T-helper 1 cell treated with Interleukin-12 subunit alpha and Interleukin-12 subunit beta and Interleukin-4 antibody, amounts not matched to agents 30 ng/mL and 1 ng/mL, for 36 hours (primary cell): ENCODE measurements around the gene SLC16A4. TPM values are rescaled to one million over a fixed set of nuclear protein-coding genes. Genes with fewer than 3 reads are reported as not detected.

Source experiments
- intact Hi-C: fragments of 100-400 bp; cut with micrococcal nuclease; formaldehyde crosslinking; loops from one replicate; pipeline ENCODE4 v1.15.1; 2024
- total RNA-seq: library from RNA; stranded (reverse); gene quantifications from 2 replicates; pipeline ENCODE4 v1.2.3, GENCODE V29; 2022

Gene SLC16A4
- total RNA-seq, 1 donor from 2014 or later, result 0.15 TPM

DNA sequence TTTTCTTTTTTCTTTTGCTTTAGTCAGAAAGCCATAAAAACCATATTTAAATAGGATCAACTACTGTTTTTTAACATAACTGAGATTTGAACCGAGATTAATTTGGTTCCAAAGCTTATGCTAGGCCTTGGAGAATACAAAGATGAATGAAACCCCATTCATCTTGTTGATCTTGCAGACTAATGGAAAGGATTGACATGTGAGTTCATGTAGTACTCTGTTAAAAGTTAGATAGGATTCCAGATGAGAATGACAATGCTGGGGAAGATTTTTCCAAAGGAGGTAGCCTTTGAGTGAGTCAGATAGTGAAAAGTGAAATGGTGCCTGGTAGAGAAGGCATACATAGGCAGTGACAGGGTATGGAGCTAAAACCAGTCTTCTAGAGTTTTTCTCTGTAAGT, 29.0 kb downstream of the SLC16A4 start:
- intact Hi-C loops, result no loop called here

DNA sequence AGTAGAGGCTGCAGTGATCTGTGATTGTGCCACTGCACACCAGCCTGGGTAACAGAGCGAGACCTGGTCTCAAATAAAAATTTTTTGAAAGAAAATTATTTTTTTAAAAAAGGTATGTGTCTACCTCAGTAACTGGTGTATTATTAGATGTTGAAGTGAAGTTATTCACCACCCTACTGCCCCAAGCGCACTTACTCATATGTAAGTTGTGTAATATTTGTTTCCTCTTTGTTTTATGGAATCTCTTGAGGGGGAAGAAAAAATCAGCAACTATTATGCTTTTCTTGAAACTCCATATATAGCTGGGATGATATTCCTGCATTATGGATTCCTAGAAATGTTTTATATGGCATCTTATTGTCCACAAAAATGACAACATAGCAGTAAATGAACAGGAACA, 30.4 kb downstream of the SLC16A4 start:
- intact Hi-C loops, result no loop called here

DNA sequence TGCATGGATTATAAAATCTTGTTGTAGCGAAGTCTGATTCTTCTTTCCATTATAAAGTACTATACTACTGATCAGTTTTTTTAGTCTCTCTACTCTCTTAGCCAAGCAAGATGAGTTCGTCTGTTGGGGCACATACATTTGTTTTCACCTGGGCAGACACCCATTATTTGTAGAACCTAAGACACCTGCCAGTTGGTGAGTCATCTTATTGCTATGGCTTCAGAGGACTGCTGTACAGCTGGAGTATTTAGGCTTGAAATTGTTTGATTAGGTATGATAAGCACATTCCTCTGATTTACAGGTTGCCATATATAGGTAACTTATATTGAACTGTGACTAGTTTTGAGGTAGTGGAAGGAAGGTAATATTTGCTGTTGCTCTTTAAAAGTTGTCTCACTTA, 34.4 kb downstream of the SLC16A4 start:
- intact Hi-C loops, result no loop called here

DNA sequence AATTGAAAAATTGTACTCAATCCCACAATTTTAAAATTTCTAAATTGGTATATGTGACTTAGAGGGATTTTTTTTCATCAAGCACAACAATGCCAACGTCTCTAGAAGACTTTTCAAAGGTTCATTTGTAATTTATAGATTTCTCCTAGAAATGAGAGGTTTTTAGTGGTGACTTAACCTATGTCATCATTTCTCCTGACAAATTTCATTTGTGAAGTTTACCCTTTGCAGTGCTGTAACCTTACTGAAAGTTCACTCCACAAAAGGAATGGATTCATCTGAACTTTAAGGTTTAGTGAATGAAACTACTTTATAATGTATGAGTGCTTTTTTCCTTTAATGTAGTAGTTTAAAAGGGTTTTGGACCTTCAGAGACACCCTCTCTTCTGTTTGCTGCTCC, 35.5 kb downstream of the SLC16A4 start:
- intact Hi-C loops, result no loop called here

DNA sequence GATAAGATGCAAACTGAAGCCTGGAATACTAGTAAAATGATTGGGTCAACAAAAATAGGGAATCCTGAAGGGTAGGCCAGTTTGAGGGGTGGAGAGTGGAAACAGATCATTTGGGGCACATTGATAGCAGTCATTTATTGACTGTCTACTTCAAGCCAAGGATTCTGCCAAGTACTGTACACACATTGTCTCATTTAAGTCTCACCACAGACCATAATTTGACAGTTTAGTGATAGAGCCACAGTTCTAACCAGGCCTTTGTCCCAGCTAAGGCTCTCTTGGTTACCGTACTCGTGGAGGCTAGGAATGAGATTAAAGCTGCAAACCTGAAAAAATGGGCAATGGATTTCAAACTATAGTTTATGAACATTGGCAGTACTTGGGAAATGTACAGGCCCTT, 40.5 kb downstream of the SLC16A4 start:
- intact Hi-C loops, result no loop called here

DNA sequence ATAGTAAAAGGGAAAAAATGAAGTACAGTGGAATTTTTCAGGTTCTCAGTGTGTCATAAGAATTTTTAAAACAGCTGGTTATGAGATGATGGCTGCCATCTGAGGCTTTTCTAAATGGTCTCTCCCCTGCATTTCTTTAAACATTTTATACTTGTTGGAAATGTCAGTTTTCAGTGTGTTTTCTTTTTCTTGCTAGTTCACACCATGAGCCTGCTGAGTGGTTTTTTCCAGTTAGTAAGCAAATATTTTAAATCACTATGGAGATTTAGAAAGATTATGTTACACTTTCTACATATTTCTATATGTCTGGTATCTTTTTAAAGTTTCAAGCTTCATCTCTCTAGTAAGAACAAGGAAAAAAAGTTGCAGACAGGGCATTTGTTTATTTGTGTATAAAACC, 42.1 kb downstream of the SLC16A4 start:
- intact Hi-C loops, result no loop called here

DNA sequence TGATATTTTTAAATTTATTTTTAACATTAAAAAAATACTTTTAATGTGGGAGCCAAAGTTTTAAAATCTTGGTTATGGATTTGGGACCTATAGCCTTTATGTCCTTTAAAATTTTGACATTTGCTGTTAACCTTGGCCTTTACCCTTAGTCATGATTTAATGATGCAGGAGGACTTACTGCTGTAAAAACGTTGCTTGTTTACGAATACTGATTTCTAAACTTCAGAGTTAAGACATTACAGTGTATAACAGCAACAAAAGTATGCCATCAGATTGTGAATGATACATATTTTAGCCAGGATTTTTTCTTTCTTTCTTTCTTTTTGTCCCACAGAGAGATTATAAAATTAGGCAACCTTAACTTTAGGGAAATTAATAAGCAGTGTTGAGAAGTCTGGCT, 42.8 kb downstream of the SLC16A4 start:
- intact Hi-C loops, result no loop called here

DNA sequence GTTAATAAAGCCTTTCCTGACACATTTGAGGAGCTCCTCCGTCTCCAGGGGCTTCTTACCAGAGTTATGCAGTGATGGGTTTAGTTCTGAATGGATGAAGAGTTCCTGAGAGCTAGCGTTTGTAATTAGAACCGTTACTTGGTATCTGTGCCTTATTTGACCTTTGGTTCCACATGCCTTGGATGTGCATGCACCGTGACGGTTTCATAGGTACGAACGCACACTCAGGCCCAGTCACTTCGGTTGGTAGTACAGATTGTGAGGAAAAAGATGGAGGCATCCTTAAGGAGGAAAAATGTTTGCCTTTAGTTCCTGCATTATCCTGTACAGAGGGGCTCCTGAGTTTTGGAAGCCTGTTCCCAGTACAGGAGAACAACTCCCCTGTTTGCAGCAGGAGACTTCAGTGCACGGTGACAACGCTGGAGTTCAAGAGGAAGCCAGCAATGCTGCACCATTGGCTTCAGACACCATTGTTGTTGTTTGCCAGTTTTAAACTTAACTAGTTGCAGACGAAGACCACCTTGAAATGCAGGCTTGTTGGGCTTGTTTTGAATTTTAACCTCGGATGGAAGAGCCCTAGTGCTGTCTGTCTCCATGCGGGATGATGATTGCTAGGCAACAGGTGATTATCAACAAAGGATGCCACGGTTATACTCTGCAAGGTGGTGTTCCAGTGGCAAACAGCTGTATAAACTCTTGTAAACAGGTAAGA, 43.5 kb downstream of the SLC16A4 start:
- intact Hi-C loops, result no loop called here

DNA sequence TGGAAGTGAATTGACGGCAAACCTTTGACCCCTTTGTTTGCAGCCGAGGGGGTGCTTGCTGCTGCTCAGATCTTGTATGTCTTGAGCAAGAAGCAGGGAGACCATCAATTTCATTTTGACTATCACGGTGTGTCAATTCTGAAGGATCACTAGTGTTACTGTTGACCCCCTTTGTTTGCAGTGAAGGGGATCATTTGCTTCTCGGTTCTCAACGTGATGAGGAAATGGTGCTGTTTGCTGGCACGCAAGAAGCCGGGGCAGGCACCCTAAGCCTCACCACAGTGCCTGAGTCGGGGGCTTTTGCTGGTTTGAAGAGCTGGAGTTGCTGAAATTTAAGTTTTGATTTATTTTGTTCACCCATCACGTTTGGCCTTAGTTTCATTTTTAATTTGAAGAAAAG, 44.1 kb downstream of the SLC16A4 start:
- intact Hi-C loops, result no loop called here

DNA sequence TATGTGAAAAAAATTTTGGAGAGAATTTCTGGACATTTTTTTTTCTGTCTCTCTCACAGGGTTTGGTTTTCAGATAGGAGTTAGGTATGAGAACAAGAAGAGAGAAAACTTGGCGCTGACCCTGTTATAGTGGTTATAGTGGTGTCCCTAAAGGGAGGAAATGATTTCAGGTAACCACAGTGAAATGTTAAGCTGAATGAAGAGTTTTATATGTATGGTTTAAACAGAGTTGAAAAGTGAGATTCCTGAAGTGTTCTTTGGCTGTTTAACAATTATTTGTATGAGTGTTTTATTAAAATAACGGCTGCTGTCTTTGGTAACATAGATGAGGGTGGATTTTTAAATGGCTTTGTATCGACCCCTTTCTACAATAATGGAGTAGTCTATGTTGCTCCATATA, 45.3 kb downstream of the SLC16A4 start:
- intact Hi-C loops, result no loop called here

DNA sequence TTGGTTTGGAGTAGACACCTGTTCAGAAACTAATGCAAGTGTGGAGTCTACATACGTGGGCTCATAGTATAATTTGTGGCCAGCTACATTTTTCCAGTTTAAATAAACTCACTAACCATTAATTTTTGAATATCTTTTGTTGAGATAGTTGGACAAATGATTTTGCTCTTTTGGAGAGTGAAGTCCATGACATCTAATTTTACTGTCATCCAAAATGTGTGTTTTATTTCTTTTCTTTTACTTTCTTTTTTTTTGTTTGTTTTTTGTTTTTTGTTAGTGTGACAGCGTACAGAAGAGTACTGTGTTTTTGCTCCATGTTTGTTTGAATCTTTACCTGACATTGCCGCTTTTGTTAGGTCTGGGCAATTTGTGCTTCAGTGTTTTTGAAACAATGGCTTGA, 46.7 kb downstream of the SLC16A4 start:
- intact Hi-C loops, result no loop called here

DNA sequence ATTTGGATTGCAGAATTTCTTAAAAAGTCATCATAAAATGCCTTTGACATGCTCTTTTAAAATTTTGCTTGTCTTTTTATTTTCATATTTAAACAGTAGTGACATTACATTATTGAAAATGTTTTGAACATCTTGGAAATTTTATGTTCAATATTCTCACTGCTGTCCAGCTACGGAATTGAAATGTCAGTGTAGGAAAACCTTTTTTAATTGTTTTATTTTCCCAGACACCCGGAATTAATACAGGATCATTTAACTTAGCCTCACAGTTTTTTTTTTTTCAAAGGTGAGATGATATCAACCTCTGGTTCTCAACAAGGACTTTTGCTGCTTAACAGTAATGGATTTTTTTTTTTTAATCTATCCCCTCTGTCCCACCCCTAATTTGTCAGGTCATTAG, 47.6 kb downstream of the SLC16A4 start:
- intact Hi-C loops, result no loop called here

DNA sequence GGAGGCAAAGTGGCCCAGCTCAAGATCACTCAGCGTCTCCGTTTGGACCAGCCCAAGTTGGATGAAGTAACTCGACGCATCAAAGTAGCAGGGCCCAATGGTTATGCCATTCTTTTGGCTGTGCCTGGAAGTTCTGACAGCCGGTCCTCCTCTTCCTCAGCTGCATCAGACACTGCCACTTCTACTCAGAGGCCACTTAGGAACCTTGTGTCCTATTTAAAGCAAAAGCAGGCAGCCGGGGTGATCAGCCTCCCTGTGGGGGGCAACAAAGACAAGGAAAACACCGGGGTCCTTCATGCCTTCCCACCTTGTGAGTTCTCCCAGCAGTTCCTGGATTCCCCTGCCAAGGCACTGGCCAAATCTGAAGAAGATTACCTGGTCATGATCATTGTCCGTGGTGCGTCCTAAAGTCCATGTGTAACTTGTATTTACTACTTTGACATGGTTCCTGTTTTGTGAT, 48.9 kb downstream of the SLC16A4 start:
- intact Hi-C loops, result no loop called here

DNA sequence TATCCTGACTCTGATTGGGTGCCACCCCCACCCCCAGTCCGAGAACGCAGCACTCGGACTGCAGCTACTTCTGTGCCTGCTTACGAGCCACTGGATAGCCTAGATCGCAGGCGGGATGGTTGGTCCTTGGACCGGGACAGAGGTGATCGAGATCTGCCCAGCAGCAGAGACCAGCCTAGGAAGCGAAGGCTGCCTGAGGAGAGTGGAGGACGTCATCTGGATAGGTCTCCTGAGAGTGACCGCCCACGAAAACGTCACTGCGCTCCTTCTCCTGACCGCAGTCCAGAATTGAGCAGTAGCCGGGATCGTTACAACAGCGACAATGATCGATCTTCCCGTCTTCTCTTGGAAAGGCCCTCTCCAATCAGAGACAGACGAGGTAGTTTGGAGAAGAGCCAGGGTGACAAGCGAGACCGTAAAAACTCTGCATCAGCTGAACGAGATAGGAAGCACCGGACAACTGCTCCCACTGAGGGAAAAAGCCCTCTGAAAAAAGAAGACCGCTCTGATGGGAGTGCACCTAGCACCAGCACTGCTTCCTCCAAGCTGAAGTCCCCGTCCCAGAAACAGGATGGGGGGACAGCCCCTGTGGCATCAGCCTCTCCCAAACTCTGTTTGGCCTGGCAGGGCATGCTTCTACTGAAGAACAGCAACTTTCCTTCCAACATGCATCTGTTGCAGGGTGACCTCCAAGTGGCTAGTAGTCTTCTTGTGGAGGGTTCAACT, 49.5 kb downstream of the SLC16A4 start:
- intact Hi-C loops, result no loop called here

DNA sequence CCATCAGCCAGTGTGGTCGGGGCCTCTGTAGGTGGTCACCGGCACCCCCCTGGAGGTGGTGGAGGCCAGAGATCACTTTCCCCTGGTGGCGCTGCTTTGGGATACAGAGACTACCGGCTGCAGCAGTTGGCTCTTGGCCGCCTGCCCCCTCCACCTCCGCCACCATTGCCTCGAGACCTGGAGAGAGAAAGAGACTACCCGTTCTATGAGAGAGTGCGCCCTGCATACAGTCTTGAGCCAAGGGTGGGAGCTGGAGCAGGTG, 50.7 kb downstream of the SLC16A4 start:
- intact Hi-C loops, result no loop called here

DNA sequence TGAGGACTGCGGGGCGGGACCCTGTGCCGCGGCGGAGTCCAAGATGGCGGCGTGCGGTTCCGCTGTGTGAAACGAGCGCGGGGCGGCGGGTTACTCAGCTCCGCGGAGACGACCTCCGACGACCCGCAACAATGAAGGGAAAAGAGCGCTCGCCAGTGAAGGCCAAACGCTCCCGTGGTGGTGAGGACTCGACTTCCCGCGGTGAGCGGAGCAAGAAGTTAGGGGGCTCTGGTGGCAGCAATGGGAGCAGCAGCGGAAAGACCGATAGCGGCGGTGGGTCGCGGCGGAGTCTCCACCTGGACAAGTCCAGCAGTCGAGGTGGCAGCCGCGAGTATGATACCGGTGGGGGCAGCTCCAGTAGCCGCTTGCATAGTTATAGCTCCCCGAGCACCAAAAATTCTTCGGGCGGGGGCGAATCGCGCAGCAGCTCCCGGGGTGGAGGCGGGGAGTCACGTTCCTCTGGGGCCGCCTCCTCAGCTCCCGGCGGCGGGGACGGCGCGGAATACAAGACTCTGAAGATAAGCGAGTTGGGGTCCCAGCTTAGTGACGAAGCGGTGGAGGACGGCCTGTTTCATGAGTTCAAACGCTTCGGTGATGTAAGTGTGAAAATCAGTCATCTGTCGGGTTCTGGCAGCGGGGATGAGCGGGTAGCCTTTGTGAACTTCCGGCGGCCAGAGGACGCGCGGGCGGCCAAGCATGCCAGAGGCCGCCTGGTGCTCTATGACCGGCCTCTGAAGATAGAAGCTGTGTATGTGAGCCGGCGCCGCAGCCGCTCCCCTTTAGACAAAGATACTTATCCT, 51.2 kb downstream of the SLC16A4 start:
- intact Hi-C loops, result loop anchor here (1.0 to 5.0 kb wide), 12 partner anchors 43 to 1416 kb away; partner anchors contain the start of genes ATP5PB, DDX20, LRIF1 and PSMA5

DNA sequence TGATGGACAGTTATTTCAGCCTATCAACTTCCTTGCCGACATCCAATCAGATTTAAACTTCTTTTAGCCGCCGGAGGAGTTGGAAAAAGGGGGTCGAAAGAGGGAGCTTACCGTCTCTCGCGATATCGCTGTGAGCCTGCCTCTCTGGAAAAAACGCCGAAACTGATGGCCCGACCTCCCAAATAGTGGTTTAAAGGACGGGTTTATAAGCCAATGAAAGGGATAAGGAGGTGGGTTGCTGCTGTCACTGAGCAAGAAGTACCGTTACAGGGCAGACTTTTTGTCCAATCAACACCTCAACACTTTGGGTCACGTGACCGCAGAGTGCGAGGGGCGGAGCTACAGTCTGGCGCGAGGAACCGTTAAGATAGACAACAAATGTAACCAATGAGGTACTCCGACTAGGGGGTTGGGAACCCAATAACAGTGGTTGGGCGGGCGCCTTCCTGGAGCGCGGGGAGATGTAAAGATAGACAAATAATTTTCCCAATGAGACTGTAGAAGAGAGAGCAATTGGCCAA, 51.9 kb downstream of the SLC16A4 start, which contains the start of gene RBM15:
TSS of gene RBM15 (plus strand) at position 492 of the 521 bp plus-strand sequence. CDS start at position 521, 29 bp downstream.
- intact Hi-C loops, result loop anchor here (1.0 to 5.0 kb wide), 18 partner anchors 44 to 1416 kb away; partner anchors contain the start of genes ATP5PB, DDX20, GNAI3 and KCNC4

DNA sequence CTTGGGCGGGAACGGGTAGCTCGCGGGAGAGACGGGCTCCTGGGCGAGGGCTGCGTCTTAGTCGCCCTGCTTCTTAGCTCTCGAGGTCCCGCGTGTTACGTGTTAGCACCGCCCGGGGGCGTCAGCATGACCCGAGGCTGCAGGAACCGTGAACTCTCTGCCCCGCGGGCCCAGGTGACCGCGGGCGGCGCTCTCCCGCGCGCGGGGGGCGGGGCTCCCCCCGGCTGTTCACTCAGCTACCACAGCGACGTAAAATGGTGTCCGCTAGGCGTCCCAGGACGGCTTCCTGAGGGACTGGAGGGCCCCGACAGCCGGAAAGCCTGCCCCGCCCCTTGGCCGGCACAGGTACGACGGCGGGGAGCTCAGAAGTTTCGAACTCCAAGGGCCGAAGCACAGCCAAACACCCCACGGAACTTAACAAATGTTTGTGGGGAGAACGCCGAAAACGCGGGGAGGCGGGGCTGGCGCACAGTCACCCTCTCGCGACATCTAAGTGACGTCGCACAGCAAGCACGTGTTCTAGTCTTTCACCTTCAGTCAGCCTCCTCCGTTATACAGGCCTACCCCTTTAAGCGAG, 52.4 kb downstream of the SLC16A4 start:
- intact Hi-C loops, result loop anchor here (1.0 to 5.0 kb wide), 13 partner anchors 44 to 1126 kb away; partner anchors contain the start of genes ATP5PB, GNAI3, KCNC4 and LAMTOR5

DNA sequence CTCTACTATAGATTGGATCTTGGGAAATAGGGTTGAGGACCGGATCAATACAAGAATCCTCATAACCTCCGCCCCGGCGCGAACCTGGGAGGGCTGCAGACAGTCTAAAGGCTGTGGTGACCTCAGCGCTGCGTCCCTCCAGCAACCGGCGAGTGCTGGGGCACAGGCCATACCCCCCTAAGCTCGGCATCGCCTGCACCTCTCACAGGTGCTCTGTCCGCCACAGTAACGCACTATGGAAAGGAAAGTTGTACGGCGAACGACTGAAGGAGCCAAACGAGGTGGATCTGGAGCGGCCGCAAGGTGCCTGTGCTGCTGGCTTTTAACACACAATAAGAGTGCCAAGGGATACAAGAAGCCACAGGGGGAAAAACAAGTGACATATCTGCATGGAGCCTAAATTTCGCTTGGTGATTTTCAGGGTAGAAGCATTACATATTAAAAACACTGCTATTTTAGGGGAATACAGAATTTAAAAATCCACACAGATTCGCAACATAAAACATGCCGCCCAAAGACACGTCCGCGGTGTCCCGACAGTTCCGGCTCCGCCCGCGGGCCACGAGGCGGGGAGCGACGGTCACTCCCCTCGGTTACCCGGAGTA, 53.0 kb downstream of the SLC16A4 start:
- intact Hi-C loops, result loop anchor here (1.0 to 5.0 kb wide), 13 partner anchors 45 to 1125 kb away; partner anchors contain the start of genes ATP5PB, GNAI3, KCNC4 and LAMTOR5

DNA sequence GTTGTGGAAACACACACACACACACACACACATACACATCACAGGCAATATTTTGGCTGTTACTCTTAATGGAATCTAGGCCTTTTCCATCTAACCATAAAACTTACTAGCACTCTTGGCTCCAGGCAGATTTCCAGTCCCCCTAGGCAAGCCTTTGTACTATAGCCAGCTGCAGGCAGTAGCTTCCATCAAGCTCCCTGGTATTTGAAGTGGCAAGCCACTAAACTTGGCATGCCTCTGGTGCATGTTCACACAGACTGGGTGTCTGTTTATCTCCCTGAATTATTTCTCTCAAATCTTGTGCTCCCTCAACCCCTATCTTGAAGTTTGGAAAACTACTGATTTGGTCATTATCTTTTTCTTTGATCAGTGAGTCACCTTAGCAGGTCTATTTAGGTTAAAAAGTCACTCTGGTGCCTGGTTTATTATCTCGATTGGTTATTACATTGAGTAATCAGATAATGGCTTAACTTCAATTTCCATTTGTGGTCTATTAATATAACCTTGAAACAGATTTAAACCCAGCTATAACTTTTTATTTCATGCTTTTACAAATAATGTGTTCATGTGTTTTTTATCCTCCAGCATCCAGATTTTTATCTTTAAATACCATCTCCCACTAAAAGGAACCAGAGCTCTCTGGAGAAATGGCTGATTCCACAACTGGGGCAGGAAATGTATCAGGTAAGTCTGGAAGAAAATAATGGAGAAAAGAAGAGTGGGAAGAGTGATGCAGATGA, 54.4 kb downstream of the SLC16A4 start:
- intact Hi-C loops, result loop anchor here (5.0 kb wide), 1 partner anchor 446 kb away; no protein-coding TSS in a partner anchor
